Kidney (tissue), 14 donors: ENCODE results near the gene KRCC1. TPM values are rescaled to one million over a fixed set of nuclear protein-coding genes. Genes with fewer than 3 reads are reported as not detected.

Source experiments
- DNase-seq, 5 donors: peaks; one replicate each; pipeline ENCODE4 v3.0.0-alpha.2; 2013 to 2020
- FAIRE-seq: peaks from 2 replicates; lab custom pipeline; 2012; peaks lifted over from hg19 to GRCh38; lab: Jason Lieb, UNC
- H3K27ac ChIP-seq, 2 donors: one replicate each; pipeline ENCODE4 v1.7.0; 2013; ENCODE audit warnings: low read depth in 2 of 2, low read length in 2 of 2, inconsistent platforms in 1 of 2
- H3K27me3 ChIP-seq: one replicate; pipeline ENCODE4 v1.7.1; 2013; ENCODE audit warnings: low read length, inconsistent platforms; ENCODE audit not compliant: control insufficient read depth, insufficient read depth
- H3K36me3 ChIP-seq, 3 donors: one replicate each; pipeline versions ENCODE4 v1.7.0 to v1.7.1; 2013; ENCODE audit warnings: low read length in 3 of 3, control low read depth in 1 of 3, inconsistent platforms in 1 of 3; ENCODE audit not compliant: insufficient read depth in 3 of 3, control insufficient read depth in 2 of 3
- H3K4me1 ChIP-seq, 3 donors: one replicate each; pipeline versions ENCODE4 v1.7.0 to v1.7.1; 2013; ENCODE audit warnings: low read length in 3 of 3, inconsistent platforms in 1 of 3, low read depth in 1 of 3; ENCODE audit not compliant: control insufficient read depth in 2 of 3, insufficient read depth in 2 of 3
- H3K4me3 ChIP-seq, 3 donors: one replicate each; pipeline versions ENCODE4 v1.7.0 to v1.8.1; 2013; ENCODE audit warnings: low read length in 3 of 3, control low read depth in 1 of 3, inconsistent platforms in 1 of 3
- H3K9ac ChIP-seq, 3 donors: one replicate each; pipeline versions ENCODE4 v1.7.0 to v1.7.1; 2013; ENCODE audit warnings: low read length in 3 of 3, control low read depth in 1 of 3, inconsistent platforms in 1 of 3
- H3K9me3 ChIP-seq, 3 donors: one replicate each; pipeline versions ENCODE4 v1.7.0 to v1.7.1; 2013; ENCODE audit warnings: low read length in 3 of 3, control low read depth in 1 of 3, inconsistent platforms in 1 of 3; ENCODE audit not compliant: control insufficient read depth in 2 of 3, insufficient read depth in 1 of 3
- intact Hi-C: fragments of 100-400 bp; cut with DNase I; formaldehyde crosslinking; loops from one replicate; pipeline ENCODE4 v1.11.1; 2022
- polyA plus RNA-seq: library from polyadenylated mRNA; stranded (reverse); fragments of 350-450 nt; fragmentation: Illumina TruSeq; extraction: RNeasy Lipid Tissue Mini Kit (QIAGEN cat#74804); gene quantifications from one replicate; pipeline ENCODE4 v1.2.3, GENCODE V29; 2014; ENCODE audit warnings: low read depth, low replicate concordance; ENCODE audit not compliant: insufficient read depth
- total RNA-seq: library from RNA; stranded (reverse); fragmentation: NEBNext Ultra II Directional; extraction: Animal tissue kit (Norgen Biotek cat#: 25700); gene quantifications from one replicate; pipeline ENCODE4 v1.2.1, GENCODE V29; 2021
- TF ChIP-seq, protein P1 (sequence below): IDR thresholded peaks from 3 replicates; pipeline ENCODE4 v1.5.1; 2012; ENCODE audit warnings: mild to moderate bottlenecking, moderate library complexity, borderline replicate concordance; ENCODE audit not compliant: insufficient read depth; ENCODE audit errors: extremely low read depth
- donor health status: control.
- donor health status: control.
- donor health status: control.
- donor health status: control.
- donor health status: control.
- donor health status: DM: yes; HTN: yes; CAD: no.
- donor health status: Normal renal cell carcinoma (clear cell type).

Gene KRCC1
- total and polyA plus RNA-seq, 2 donors from 2014 or later = 23.6 to 26.3 TPM

- no peak overlapping the region for H3K9ac ChIP-seq
- no peak overlapping the region for H3K4me3 ChIP-seq
- H3K27ac ChIP-seq = no peak overlapping the region
- H3K9me3 ChIP-seq = no peaks in the 10 kb centered on the region
- TF ChIP-seq, protein P1, sequence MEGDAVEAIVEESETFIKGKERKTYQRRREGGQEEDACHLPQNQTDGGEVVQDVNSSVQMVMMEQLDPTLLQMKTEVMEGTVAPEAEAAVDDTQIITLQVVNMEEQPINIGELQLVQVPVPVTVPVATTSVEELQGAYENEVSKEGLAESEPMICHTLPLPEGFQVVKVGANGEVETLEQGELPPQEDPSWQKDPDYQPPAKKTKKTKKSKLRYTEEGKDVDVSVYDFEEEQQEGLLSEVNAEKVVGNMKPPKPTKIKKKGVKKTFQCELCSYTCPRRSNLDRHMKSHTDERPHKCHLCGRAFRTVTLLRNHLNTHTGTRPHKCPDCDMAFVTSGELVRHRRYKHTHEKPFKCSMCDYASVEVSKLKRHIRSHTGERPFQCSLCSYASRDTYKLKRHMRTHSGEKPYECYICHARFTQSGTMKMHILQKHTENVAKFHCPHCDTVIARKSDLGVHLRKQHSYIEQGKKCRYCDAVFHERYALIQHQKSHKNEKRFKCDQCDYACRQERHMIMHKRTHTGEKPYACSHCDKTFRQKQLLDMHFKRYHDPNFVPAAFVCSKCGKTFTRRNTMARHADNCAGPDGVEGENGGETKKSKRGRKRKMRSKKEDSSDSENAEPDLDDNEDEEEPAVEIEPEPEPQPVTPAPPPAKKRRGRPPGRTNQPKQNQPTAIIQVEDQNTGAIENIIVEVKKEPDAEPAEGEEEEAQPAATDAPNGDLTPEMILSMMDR = no peak
- FAIRE-seq = no peak
- no peak for DNase-seq
- intact Hi-C loops = no loop called here
- H3K36me3 ChIP-seq = no peaks in the 10 kb centered on the region
- H3K27me3 ChIP-seq = no peaks in the 10 kb centered on the region
- H3K4me1 ChIP-seq = no peaks in the 10 kb centered on the region
Observed at GRCh38 chr2:88085099-88085498, 29.5 kb upstream of the KRCC1 start.

DNA sequence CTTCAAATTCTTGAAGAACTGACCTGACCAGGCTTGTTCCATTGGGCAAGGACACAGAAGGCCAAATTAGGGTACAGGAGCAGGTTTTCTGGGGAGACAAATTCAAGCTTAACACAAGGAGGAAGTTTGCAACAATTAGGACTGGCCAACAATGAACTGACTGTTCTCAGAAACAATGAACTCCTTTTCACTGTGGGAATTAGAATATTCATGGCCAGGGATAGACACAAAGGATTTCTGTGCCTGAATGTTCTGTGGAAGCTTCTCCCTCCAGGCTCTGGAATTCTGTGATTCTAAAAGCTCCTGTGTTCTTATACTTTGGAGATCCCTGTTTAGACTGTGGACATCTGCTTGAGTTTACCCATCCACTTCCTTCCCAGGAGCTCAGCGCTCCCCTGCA is 27.2 kb upstream of the KRCC1 start:
- DNase-seq (no peak), FAIRE-seq (no peak)
- no peak overlapping the region for H3K4me3 ChIP-seq
- no peak overlapping the region for H3K27ac ChIP-seq
- H3K36me3 ChIP-seq = no peaks in the 10 kb centered on the region
- intact Hi-C loops = no loop called here
- H3K27me3 ChIP-seq = no peaks in the 10 kb centered on the region
- no peak overlapping the region for H3K9ac ChIP-seq
- no peaks in the 10 kb centered on the region for H3K4me1 ChIP-seq
- H3K9me3 ChIP-seq = no peaks in the 10 kb centered on the region
- TF ChIP-seq, protein P1 = no peak

GRCh38 chr2:88081924-88082608 is 26.5 kb upstream of the KRCC1 start:
- H3K4me3 ChIP-seq = no peak overlapping the region
- no peak for FAIRE-seq
- intact Hi-C loops = no loop called here
- H3K9ac ChIP-seq = no peak overlapping the region
- no peaks in the 10 kb centered on the region for H3K27me3 ChIP-seq
- TF ChIP-seq, protein P1 = no peak
- H3K9me3 ChIP-seq = no peaks in the 10 kb centered on the region
- H3K4me1 ChIP-seq = no peaks in the 10 kb centered on the region
- no peak for DNase-seq
- no peak overlapping the region for H3K27ac ChIP-seq
- H3K36me3 ChIP-seq = no peaks in the 10 kb centered on the region

DNA sequence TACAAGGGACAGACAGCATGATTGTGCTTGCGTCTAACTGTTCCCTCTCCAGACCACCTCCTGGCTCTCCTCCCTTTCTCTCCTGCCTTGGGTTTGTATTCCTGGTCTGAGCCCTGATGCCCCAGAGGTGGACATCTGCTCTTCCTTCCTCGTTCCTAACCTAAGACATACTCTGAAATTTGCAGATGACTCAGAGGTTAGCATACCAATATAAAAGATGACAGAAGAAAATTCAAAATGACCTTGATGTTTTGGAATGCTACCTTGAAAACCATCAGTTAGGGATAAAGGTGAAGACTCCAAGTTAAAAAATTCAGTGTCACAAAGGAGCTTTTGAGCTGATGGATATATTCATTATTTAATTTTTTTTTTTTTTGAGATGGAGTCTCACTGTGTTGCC is 25.0 kb upstream of the KRCC1 start:
- Histone ChIP-seq H3K9ac (no peak overlapping the region), H3K4me1 (no peaks in the 10 kb centered on the region), H3K4me3 (no peak overlapping the region), H3K9me3 (no peaks in the 10 kb centered on the region), H3K27me3 (no peaks in the 10 kb centered on the region), H3K36me3 (no peaks in the 10 kb centered on the region), H3K27ac (no peak overlapping the region)
- TF ChIP-seq, protein P1 = no peak
- no peak for DNase-seq
- intact Hi-C loops = no loop called here
- no peak for FAIRE-seq
